HG03354 (cell line): ENCODE data around the gene SIL1.

ENCODE experiments used
- ATAC-seq: cut with Tn5 transposase; IDR thresholded peaks from one replicate; pipeline ENCODE4 v1.9.1; 2021; ENCODE audit warnings: mild to moderate bottlenecking; ENCODE audit not compliant: unreplicated experiment, poor library complexity, severe bottlenecking

SIL1 gene

DNA sequence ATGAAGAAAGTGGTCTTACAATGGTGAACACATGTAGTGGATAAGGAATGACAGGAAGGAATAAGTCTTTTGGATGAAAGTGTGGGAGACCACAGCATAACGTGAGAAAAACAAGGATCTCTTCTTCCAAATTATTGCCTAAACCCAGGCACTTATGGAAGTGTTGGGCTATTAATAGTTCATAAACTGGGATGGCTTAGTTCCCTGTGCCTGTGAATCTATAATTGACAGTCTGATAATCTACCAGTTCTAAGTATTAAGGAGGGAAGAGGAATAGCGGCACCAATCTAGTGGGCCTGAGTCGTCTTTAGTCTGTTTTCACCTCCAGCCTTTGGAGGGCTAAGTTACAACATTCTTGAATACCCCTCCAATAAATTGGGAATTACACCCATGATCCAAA is 283.8 kb downstream of the SIL1 start:
- ATAC-seq = no peak

DNA sequence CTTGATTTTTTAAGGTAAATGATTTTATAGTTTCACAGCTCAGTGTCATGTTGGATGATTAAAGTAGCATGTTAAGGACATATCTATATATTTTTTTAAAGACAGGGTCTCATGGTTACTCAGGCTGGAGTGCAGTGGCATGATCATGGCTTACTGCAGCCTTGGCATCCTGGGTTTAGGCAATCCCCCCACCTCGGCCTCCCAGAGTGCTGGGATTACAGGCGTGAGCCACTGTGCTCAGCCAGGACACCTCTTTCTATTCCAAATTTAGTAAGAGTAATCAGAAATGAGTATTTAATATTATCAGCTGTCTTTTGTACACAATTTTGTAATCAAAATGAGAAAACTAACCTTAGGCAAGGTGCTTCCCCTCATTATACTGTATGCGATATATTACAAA is 284.4 kb downstream of the SIL1 start:
- ATAC-seq = no peak

DNA sequence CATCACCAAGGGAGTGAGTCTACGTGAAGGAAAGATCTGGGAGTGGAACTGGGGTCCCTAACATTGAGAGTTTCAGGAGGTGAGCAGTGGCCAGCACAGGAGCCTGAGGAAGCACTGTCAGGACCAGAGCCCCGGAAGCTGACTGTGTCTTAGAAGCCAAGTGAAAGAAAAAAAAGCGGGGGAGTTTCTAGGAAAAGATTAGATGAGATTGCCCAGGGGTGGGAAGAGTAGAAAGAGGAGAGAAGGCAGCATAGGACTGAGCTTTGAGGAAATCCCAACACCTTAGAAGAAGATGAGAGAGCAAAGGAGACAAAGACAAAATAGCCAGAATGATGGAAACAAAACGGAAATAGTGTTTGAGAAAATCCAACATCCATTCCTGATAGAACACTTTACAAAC is 286.1 kb downstream of the SIL1 start:
- no peak for ATAC-seq

DNA sequence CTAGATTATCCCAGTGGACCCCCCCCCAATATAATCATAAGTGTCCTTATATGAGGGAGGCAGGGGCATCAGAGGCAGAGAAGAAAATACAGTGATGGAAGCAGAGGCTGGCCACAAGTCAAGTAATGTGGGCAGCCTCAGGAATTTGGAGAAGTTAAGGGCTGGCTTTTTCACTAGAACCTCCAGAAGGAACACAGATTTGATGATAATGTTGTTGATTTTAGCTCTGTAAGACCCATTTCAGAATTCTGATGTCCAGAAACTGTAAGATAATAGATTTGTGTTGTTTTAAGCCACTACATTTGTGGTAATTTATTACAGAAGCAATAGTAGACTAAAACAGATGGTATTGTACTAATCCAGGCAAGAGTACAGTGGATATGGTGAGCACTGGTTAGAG is 286.7 kb downstream of the SIL1 start:
- ATAC-seq = no peak

DNA sequence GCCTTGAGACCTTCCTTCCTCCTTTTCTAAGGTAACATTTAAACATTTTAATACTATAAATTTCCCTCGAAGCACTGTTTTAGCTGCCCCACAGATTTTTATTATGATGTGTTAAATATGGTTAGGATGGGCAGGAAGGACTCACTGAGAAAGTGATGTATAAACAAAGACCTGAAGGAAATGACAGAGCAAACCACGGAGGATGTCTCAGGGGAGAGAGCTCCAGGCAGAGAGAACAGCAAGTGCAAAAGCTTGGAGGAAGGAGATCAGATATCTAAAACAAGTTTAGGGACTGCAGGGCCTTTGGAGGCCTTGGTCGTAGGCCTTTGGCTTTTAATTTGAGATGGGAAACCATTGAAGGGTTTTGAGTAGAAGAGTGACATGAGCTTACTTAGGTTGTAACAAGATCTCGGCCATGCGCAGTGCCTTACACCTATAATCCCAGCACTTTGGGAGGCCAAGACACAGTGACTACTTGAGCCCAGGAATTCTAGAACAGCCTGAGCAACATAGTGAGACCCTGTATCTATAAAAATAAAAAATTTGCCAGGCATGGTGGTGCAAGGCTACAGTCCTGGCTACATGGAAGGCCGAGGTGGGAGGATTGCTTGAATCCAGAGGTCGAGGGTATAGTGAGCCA is 287.5 kb downstream of the SIL1 start:
- no peak for ATAC-seq

DNA sequence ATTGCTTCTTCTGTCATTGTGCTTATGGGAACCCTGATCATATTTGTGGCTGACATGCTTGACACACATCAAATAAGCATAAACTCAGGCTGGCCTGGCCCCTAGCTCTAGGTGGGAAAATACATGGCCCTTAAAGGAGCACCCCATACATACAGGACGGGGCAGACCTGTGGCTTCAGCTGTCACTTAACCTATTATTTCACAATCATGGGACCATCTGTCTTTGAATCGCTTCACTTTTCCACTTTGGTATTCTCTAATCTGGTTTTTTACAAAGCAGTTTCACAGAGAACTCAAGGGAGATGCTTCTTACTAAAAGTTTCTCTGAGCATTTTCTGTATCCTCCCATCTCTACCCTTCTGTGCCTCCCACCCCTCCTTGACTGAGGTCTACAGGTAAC is 288.4 kb downstream of the SIL1 start:
- ATAC-seq = no peak

DNA sequence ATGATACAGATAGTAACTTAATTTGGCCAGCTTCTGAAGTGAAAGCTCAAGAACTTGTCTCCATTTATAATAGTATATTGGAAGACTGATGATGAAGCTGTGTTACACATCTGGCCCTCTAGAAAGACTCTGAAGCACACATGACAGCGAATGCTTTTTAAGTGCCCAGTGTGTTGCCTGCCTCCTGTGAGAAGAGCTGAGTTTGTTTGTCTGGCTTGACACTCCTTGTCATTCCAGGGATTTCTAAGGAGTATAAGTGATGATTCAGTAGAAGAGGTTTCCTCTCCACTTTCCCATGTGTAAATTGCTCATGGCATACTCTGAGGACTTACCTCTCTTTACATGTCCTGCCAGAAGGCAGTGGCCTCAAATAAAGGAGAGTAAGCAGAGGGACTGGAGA is 292.6 kb downstream of the SIL1 start:
- ATAC-seq = no peak

DNA sequence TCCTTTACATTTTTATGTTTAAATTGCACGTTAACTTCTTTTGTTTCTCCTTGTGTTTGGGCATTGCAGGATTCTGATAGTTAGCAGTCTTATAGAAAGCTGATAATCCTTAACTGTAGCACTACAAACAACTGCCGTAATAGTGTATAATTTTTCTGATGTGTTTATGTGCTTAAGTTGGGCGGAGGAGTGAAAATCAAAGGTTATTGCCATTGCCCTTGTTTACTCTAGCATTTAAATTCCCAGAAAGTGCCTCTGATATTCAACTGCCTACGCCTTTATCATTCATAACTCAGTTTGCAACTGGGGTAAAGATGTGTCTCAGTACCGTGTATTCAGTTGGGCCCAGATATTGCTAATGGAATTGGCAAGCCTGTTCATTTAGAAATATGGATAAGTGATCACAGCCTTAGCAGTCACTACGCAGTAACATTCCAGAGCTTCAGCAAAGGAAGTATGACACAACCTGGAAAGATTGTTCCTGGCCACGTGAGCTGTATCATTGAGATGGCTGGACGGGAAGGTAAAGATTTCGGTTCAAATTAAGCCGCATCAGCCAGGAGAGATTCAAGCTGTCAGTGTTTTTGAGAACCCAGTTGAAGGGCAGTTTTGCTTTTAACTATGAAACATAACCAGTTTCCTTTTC is 294.9 kb downstream of the SIL1 start:
- no peak for ATAC-seq

DNA sequence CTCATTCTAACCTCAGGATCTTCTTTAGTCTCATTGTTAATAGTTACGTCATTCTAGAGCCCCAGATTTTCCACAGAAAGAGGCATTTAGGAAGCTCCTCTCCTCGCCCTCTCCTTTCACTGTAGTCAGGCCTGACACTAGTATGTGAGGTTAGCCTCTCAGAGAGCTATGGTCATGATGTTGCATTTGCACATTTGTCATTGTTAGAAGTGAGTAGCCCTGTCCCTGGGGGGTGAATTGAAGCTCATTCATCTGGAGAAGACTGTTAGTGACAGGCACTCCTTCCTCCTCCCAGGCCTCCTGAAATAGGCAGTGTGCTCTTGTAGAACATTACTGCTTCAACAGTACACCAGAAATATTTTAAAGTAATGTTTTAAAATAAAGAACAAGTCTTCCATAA is 296.5 kb downstream of the SIL1 start:
- ATAC-seq = no peak

DNA sequence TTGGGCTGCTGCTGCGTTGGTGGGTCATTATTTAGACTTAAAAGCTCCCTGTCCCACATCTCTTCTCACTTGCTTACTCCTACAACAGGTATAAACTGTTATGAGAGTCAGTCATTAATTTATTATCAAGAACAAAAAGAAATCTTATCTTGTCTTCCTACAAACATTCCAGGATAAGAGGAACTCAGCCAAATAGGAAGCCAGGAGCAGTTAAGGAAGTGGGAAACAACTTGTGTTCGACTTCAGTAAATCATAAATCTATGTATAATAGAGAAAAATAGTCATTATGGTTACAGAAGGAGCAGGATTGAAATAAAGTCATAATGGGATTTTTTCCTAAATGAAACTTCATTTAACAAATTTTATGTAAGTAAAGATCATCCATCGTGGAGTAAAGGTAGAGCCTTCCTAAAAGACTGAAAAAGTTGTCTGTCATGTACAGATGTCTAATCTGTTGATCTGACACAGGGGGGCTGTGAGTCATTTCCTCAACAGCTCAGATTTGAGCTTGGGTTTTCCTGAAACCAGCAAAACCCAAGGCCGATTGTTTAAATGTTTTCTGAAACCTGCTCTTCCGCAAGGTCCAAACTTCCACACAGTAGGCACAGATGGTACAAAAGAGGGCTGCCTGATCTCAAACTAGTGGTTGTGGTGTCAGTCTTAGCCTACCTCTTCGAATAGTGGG is 297.7 kb downstream of the SIL1 start:
- ATAC-seq = no peak

DNA sequence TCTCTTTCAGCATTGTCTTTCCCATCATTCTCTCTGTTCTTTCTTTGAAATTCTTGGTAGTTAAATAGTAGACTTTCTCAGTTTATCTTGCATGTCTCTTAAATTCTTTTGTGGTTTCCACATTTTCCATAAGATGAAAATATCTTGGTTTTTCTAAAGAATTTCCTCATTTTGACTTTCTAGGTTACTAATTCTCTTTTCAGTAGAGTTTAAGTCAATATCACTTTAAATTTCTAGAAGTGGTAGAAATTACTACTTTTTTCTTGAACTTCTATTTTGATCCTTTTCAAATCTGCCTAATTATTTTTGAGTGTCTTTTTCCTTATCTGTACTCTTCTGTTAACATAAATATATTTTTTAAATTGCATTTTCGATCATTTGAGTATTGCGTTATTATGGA is 299.4 kb downstream of the SIL1 start:
- no peak for ATAC-seq

DNA sequence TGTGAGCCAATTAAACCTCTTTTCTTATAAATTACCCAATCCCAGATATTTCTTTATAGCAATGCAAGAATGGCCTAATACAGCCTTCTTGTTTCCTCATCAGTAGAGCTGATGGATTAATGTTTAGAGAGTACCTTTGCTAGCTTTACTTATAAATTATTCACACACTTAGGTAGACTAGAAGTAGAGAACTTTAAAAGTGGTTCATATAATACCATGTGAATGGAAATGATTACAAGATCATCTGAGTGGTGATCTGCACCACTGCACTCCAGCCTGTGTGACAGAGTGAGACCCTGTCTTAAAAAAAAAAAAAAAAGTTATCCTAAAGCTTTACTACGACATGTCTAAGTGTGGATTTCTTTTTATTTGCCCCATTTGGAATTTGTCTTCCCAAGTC is 299.9 kb downstream of the SIL1 start:
- no peak for ATAC-seq
